ENCODE measurements around the gene SPTSSB.

- TF ChIP-seq CTCF (IDR thresholded peaks at IDR 0.05; ENCODE audit: insufficient read depth, low read depth, low read length) (no peak), EZH2 (IDR thresholded peaks at IDR 0.05; ENCODE audit: insufficient read depth, low read length) (no peak)
Measured at GRCh38 chr3:161392853-161393252, 21.5 kb upstream of the SPTSSB start.
